Natural killer cell (primary cell): ENCODE measurements around the gene LCE2C. TPM values are rescaled to one million over a fixed set of nuclear protein-coding genes. Genes with fewer than 3 reads are reported as not detected.

Experiments used
- ATAC-seq, 3 donors: fragments of 150-1000 bp in 2 of 3; fragments of 200-7000 bp in 1 of 3; cut with Tn5 transposase; 1 replicate in 1 of 3; 2 replicates in 2 of 3; pipeline ENCODE4 v1.10.0; 2021; ENCODE audit warnings: mild to moderate bottlenecking in 2 of 3, moderate library complexity in 2 of 3
- DNase-seq, 2 donors: peaks; one replicate each; pipeline versions ENCODE4 v3.0.0 to v3.0.0-alpha.2; 2013 to 2021; ENCODE audit warnings: mixed read lengths in 1 of 2
- H3K27ac ChIP-seq: one replicate; pipeline ENCODE4 v1.5.1; 2013; ENCODE audit warnings: mild to moderate bottlenecking, low read length
- H3K27me3 ChIP-seq: one replicate; pipeline ENCODE4 v1.6.1; 2013; ENCODE audit warnings: low read length; ENCODE audit not compliant: control insufficient read depth, insufficient read depth
- H3K36me3 ChIP-seq: one replicate; pipeline ENCODE4 v1.6.1; 2013; ENCODE audit warnings: low read length; ENCODE audit not compliant: control insufficient read depth, insufficient read depth
- H3K4me1 ChIP-seq: one replicate; pipeline ENCODE4 v1.6.1; 2013; ENCODE audit warnings: low read length; ENCODE audit not compliant: control insufficient read depth, insufficient read depth
- H3K4me3 ChIP-seq: one replicate; pipeline ENCODE4 v1.5.1; 2013; ENCODE audit warnings: low read length
- H3K9me3 ChIP-seq: one replicate; pipeline ENCODE4 v1.6.1; 2013; ENCODE audit warnings: low read length; ENCODE audit not compliant: control insufficient read depth, insufficient read depth
- H3K27ac Mint-ChIP-seq, 2 donors: one replicate each; pipeline ENCODE4 v1.8.0; 2022; ENCODE audit warnings: mild to moderate bottlenecking in 2 of 2, mixed read lengths in 2 of 2, moderate library complexity in 1 of 2
- H3K27me3 Mint-ChIP-seq, 2 donors: one replicate each; pipeline ENCODE4 v1.8.0; 2022; ENCODE audit warnings: low read depth in 2 of 2, mixed read lengths in 2 of 2
- H3K36me3 Mint-ChIP-seq: one replicate; pipeline ENCODE4 v1.8.0; 2022; ENCODE audit warnings: mixed read lengths
- H3K4me1 Mint-ChIP-seq, 2 donors: one replicate each; pipeline ENCODE4 v1.8.0; 2022; ENCODE audit warnings: mixed read lengths in 2 of 2
- H3K4me3 Mint-ChIP-seq: one replicate; pipeline ENCODE4 v1.8.0; 2022; ENCODE audit warnings: mild to moderate bottlenecking, moderate library complexity, mixed read lengths
- H3K9me3 Mint-ChIP-seq, 2 donors: one replicate each; pipeline ENCODE4 v1.8.0; 2022; ENCODE audit warnings: mixed read lengths in 2 of 2
- WGBS: methylation state at CpG from one replicate; pipeline ENCODE4 v1.1.7; 2013; ENCODE audit warnings: missing lambda C conversion rate; ENCODE audit not compliant: insufficient coverage; 5-methylcytosine and 5-hydroxymethylcytosine counted together
- intact Hi-C: fragments of 100-400 bp; cut with micrococcal nuclease; formaldehyde crosslinking; loops from one replicate; pipeline ENCODE4 v1.14.2; 2022
- total RNA-seq, 4 donors: library from RNA; stranded (reverse); fragments of 120-200 nt in 1 of 4; gene quantifications; one replicate each; pipeline versions ENCODE4 v1.2.3 to v1.2.4, GENCODE V29; 2013 to 2022
- TF ChIP-seq, protein P1 (sequence below): fragments of 200-600 bp; IDR thresholded peaks from one replicate; pipeline ENCODE4 v1.8.0; 2022; ENCODE audit warnings: antibody characterized with exemption

Gene LCE2C
- total RNA-seq, 3 donors from 2014 or later (not counting 1 experiment from before 2014, with no cell fraction given): not detected

DNA sequence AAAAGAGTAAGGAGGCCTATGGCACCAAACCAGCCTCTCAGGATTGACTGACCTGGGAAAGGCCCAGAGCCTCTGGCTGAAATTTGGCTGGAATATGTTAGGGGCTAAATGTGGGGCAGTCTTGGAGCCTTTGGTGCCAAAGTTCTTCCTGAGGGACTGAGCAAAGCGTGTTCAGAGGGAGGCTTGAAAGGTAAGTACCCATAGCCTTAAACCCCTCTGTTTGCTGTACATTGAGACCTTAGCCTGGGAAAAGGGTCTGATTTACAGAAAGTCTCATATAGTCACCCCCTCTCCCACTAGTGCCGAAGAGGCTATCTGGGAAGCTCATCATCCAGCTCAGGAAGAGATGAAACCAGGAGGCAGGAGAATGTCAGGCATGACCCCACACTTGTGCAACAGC, 32.8 kb downstream of the LCE2C start, which contains the start of gene LCE4A:
Gene LCE4A (plus strand): TSS at position 301 of the 400 bp plus-strand sequence. CDS start 916 bp downstream, outside the sequence.
- no peaks in the 10 kb centered on the region for H3K27me3 ChIP-seq
- Mint-ChIP-seq H3K27me3 (peaks cover 15 to 54% of the 10 kb centered on the region in 2 donors), H3K4me3 (no peak within 1 kb of the TSS), H3K4me1 (no peaks in the 10 kb centered on the region), H3K27ac (no peak within 1 kb of the TSS), H3K36me3 (peaks cover 6% of the 10 kb centered on the region), H3K9me3 (peaks cover 0 to 2% of the 10 kb centered on the region in 2 donors)
- no peak within 1 kb of the TSS for H3K27ac ChIP-seq
- no peak within 1 kb of the TSS for H3K4me3 ChIP-seq
- intact Hi-C loops: no loop called here
- H3K4me1 ChIP-seq: no peaks in the 10 kb centered on the region
- TF ChIP-seq, protein P1, sequence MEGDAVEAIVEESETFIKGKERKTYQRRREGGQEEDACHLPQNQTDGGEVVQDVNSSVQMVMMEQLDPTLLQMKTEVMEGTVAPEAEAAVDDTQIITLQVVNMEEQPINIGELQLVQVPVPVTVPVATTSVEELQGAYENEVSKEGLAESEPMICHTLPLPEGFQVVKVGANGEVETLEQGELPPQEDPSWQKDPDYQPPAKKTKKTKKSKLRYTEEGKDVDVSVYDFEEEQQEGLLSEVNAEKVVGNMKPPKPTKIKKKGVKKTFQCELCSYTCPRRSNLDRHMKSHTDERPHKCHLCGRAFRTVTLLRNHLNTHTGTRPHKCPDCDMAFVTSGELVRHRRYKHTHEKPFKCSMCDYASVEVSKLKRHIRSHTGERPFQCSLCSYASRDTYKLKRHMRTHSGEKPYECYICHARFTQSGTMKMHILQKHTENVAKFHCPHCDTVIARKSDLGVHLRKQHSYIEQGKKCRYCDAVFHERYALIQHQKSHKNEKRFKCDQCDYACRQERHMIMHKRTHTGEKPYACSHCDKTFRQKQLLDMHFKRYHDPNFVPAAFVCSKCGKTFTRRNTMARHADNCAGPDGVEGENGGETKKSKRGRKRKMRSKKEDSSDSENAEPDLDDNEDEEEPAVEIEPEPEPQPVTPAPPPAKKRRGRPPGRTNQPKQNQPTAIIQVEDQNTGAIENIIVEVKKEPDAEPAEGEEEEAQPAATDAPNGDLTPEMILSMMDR: no peak
- 84% methylated on average over 2 of the region's 2 CpGs for WGBS
- DNase-seq (no peak), ATAC-seq (no peak)
- peaks cover 3% of the 10 kb centered on the region for H3K9me3 ChIP-seq
- no peaks in the 10 kb centered on the region for H3K36me3 ChIP-seq

DNA sequence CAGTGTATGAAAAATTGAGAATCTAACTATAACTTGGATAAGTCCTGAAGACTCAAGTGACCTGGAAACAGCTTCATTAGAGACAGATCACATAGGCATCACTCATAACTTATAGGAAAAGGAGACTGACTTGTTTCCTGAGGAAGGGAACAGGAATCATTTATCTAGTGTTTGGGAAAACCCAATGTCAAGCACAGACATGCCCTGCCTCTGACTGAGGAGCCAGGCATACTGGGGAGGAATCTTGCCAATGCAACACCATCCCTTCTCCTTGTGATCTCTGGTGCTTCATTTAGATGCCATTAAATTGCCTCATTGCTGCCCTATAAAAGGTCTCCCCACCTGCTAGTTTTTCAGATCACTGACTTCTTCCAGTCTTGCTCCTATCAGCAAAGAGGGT, 43.2 kb downstream of the LCE2C start:
- Mint-ChIP-seq H3K9me3 (no peaks in the 10 kb centered on the region), H3K4me3 (no peak overlapping the region), H3K36me3 (no peaks in the 10 kb centered on the region), H3K4me1 (no peaks in the 10 kb centered on the region), H3K27ac (no peak overlapping the region), H3K27me3 (peaks cover 14 to 15% of the 10 kb centered on the region in 2 donors)
- intact Hi-C loops: no loop called here
- H3K4me1 ChIP-seq: no peaks in the 10 kb centered on the region
- TF ChIP-seq, protein P1: no peak
- H3K27me3 ChIP-seq: no peaks in the 10 kb centered on the region
- DNase-seq (no peak), ATAC-seq (no peak)
- no peaks in the 10 kb centered on the region for H3K36me3 ChIP-seq
- no peak overlapping the region for H3K4me3 ChIP-seq
- H3K9me3 ChIP-seq: no peaks in the 10 kb centered on the region
- no peak overlapping the region for H3K27ac ChIP-seq

DNA sequence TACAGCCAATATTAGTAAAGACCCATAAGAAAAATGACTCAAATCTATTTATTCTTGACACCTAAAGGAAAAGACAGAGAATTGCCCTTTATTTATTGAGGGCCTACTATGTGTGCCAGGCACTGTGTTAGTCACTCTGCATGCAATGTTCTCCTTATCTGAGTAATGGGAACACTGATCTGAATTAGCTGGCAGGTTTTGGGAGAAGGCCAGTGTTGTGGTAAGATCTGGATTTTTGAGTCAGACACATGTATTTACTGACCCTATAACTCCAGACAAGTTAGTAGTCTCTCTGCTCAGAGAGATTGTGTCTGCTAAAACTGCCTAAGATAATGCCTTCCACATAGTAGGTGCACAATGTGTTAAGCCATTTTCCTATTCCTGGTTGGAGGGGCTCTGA, 50.2 kb downstream of the LCE2C start:
- Mint-ChIP-seq H3K9me3 (no peaks in the 10 kb centered on the region), H3K27ac (no peak overlapping the region), H3K27me3 (peaks cover 0 to 14% of the 10 kb centered on the region in 2 donors), H3K4me1 (no peaks in the 10 kb centered on the region), H3K36me3 (no peaks in the 10 kb centered on the region), H3K4me3 (no peak overlapping the region)
- H3K9me3 ChIP-seq: no peaks in the 10 kb centered on the region
- ATAC-seq (no peak), DNase-seq (no peak)
- H3K4me3 ChIP-seq: no peak overlapping the region
- H3K36me3 ChIP-seq: no peaks in the 10 kb centered on the region
- H3K27me3 ChIP-seq: no peaks in the 10 kb centered on the region
- TF ChIP-seq, protein P1: no peak
- H3K27ac ChIP-seq: no peak overlapping the region
- intact Hi-C loops: no loop called here
- H3K4me1 ChIP-seq: no peaks in the 10 kb centered on the region

Other genes starting within 250 kb of the LCE2C start
- gene LCE5A, start 164.5 kb upstream of the LCE2C start, total RNA-seq: not detected
- not detected for gene CRCT1, start 160.8 kb upstream of the LCE2C start, total RNA-seq
- gene LCE3E, start 108.5 kb upstream of the LCE2C start, total RNA-seq: not detected
- not detected for gene LCE3D, start 94.8 kb upstream of the LCE2C start, total RNA-seq
- gene LCE3C, start 75.0 kb upstream of the LCE2C start, total RNA-seq: not detected
- not detected for gene LCE3B, start 61.5 kb upstream of the LCE2C start, total RNA-seq
- gene LCE3A, start 52.2 kb upstream of the LCE2C start, total RNA-seq: not detected
- gene LCE2D, start 11.9 kb upstream of the LCE2C start, total RNA-seq: not detected
- gene LCE2B, start 10.8 kb downstream of the LCE2C start, total RNA-seq: not detected
- not detected for gene LCE2A, start 23.1 kb downstream of the LCE2C start, total RNA-seq
- gene LCE4A, start 32.9 kb downstream of the LCE2C start, total RNA-seq: not detected
- gene KPRP, start 82.7 kb downstream of the LCE2C start, total RNA-seq: not detected
- gene LCE1F, start 99.9 kb downstream of the LCE2C start, total RNA-seq: not detected
- gene LCE1E, start 111.0 kb downstream of the LCE2C start, total RNA-seq: not detected
- not detected for gene LCE1D, start 121.4 kb downstream of the LCE2C start, total RNA-seq
- not detected for gene LCE1C, start 131.4 kb downstream of the LCE2C start, total RNA-seq
- gene LCE1B, start 136.7 kb downstream of the LCE2C start, total RNA-seq: not detected
- not detected for gene LCE1A, start 152.2 kb downstream of the LCE2C start, total RNA-seq
- gene LCE6A, start 167.6 kb downstream of the LCE2C start, total RNA-seq: not detected
- not detected for gene LCE7A, start 184.7 kb downstream of the LCE2C start, total RNA-seq
- gene SMCP, start 203.0 kb downstream of the LCE2C start, total RNA-seq: not detected
- not detected for gene IVL, start 233.3 kb downstream of the LCE2C start, total RNA-seq